Testis (tissue), 3 donors: ENCODE results near the gene SLC25A11. TPM values are rescaled to one million over a fixed set of nuclear protein-coding genes. Genes with fewer than 3 reads are reported as not detected.
"Not testable (repeated sequence)": the region's sequence is repeated elsewhere in the genome, so short reads cannot be mapped to it uniquely, and the experiment has no call there.

Experiments
- DNase-seq: peaks from one replicate; pipeline ENCODE4 v3.0.0-alpha.2; 2019
- H3K27ac ChIP-seq, 2 donors: fragments of 200-600 bp; sonication (generic); one replicate each; pipeline ENCODE4 v1.5.1; 2019
- H3K27me3 ChIP-seq: fragments of 200-600 bp; sonication (generic); one replicate; pipeline ENCODE4 v1.5.1; 2019
- H3K36me3 ChIP-seq: fragments of 200-600 bp; sonication (generic); one replicate; pipeline ENCODE4 v1.5.1; 2017; ENCODE audit warnings: low read depth; ENCODE audit errors: missing control alignments
- H3K4me1 ChIP-seq: fragments of 200-600 bp; sonication (generic); one replicate; pipeline ENCODE4 v1.5.1; 2019
- H3K4me3 ChIP-seq, 2 donors: fragments of 200-600 bp; sonication (generic); one replicate each; pipeline ENCODE4 v1.5.1; 2017 to 2019
- H3K9me3 ChIP-seq: fragments of 200-600 bp; sonication (generic); one replicate; pipeline ENCODE4 v1.5.1; 2017
- CTCF ChIP-seq, 3 experiments: fragments of 450-650 bp in 2 of 3; fragments of 200-600 bp in 1 of 3; sonication (generic) in 1 of 3; IDR thresholded peaks; one replicate each; pipeline ENCODE4 v1.5.1; 2016 to 2019; ENCODE audit warnings: antibody characterized with exemption in 3 of 3, mild to moderate bottlenecking in 2 of 3, moderate library complexity in 1 of 3
- POLR2A ChIP-seq: fragments of 450-650 bp; IDR thresholded peaks from one replicate; pipeline ENCODE4 v1.6.1; 2017; ENCODE audit warnings: antibody characterized with exemption, mild to moderate bottlenecking, moderate library complexity
- WGBS, 2 donors: methylation state at CpG; one replicate each; pipeline ENCODE4 v1.1.5; 2018; 5-methylcytosine and 5-hydroxymethylcytosine counted together
- intact Hi-C: fragments of 100-400 bp; cut with DNase I; formaldehyde crosslinking; loops from one replicate; pipeline ENCODE4 v1.15.1; 2023; ENCODE audit warnings: low total_unique reads
- polyA plus RNA-seq: library from polyadenylated mRNA; stranded (reverse); fragments of 350-450 nt; fragmentation: Illumina TruSeq; extraction: RNeasy Lipid Tissue Mini Kit (QIAGEN cat#74804); gene quantifications from one replicate; pipeline ENCODE4 v1.2.3, GENCODE V29; 2014; ENCODE audit warnings: low read depth, low replicate concordance; ENCODE audit not compliant: insufficient read depth
- total RNA-seq, 2 donors: library from RNA; depleted of rRNA; stranded (reverse); fragments of >200 nt; gene quantifications; one replicate each; pipeline ENCODE4 v1.2.3, GENCODE V29; 2016

Gene SLC25A11
- total and polyA plus RNA-seq, 3 donors from 2014 or later = 23.7 to 25.9 (median 24.3) TPM

- H3K9me3 ChIP-seq = no peaks in the 10 kb centered on the region
These were observed 30.9 kb downstream of the SLC25A11 start for GRCh38 chr17:4908711-4909496.

DNA sequence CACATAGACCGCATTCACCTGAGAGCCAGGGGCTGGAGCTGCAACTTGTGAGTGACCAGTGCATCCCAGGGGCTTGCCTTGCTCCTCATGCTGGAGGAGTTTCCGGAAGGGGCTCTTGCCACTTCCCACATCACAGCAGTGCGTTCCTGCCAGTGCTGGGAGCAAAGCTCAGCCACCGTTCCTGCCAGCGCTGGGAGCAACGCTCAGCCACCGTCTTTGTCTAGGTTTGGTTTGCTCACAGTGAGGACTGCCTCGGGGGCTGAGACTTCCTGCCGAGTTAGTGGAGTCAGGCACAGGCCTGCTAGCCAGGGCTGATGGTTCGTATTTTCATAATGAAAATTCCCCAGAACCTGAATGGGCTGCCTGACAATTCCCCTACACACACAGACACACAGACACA lies 31.5 kb downstream of the SLC25A11 start:
- Histone ChIP-seq H3K4me1 (peaks cover 7% of the 10 kb centered on the region), H3K36me3 (no peaks in the 10 kb centered on the region), H3K4me3 (no peak overlapping the region), H3K27ac (no peak overlapping the region), H3K27me3 (no peaks in the 10 kb centered on the region), H3K9me3 (no peaks in the 10 kb centered on the region)
- TF ChIP-seq CTCF (IDR thresholded peaks at IDR 0.05) = no peak
- TF ChIP-seq POLR2A = no peak
- DNase-seq = no peak
- intact Hi-C loops = no loop called here
- WGBS, 2 donors = 57 to 90% methylated on average over 2 to 10 of the region's 10 CpGs

More at GRCh38 chr17:4908711-4909496, 30.9 kb downstream of the SLC25A11 start:
- peak overlapping the region in 1 of 2 donors; percentile 55 for H3K27ac ChIP-seq
- no peaks in the 10 kb centered on the region for H3K27me3 ChIP-seq
- H3K4me3 ChIP-seq = no peak overlapping the region
- TF ChIP-seq CTCF (IDR thresholded peaks at IDR 0.05) (peak; percentile 57 to 87 (median 82)), POLR2A (no peak)
- intact Hi-C loops = no loop called here
- 17 to 46% methylated on average over 16 to 20 of the region's 20 CpGs for WGBS, 2 donors
- H3K36me3 ChIP-seq = no peaks in the 10 kb centered on the region
- DNase-seq = peak; percentile 91
- H3K4me1 ChIP-seq = peaks cover 7% of the 10 kb centered on the region

GRCh38 chr17:4906642-4907041 lies 33.2 kb downstream of the SLC25A11 start:
- H3K4me3 ChIP-seq, H3K9me3 ChIP-seq, H3K27me3 ChIP-seq, H3K36me3 ChIP-seq, H3K27ac ChIP-seq, DNase-seq, intact Hi-C loops: not testable (repeated sequence)
- H3K4me1 ChIP-seq = peaks cover 12% of the 10 kb centered on the region

DNA sequence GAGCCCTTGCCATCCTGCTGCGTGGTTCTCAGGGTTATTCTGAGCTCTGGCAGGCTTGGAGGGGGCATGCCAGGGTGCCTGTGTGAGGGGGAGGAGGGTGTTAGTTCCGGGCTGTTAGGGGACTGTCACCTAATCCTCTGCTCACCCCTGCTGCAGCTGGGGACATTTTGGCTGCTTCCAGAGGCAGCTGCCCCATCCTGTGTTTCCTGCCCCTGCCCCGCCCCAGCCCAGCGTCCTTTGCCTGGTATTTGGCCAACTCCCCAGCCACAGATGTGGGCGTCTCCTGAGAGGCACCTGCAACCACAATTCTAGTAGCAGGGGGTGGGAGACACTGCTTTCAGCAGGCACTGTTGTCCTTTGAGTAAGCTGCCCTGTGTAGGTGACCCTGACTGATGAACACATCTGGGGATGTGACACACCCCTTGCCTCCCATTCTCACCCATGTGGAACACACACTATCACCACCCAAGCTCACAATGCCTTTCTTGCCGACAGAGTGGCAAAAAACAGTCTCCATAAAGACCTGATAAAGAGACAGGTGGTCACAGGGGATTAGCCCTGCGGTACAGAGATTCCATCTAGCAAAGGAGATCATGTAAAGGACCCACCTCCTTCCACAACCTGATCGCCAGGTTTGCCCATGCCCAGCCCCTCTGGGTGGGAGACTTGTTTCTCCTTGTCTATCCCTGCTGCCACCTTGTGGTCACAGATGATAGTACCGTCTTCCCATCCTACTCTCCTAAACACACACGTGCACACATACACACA lies 36.6 kb downstream of the SLC25A11 start, which contains the start of gene CHRNE:
CHRNE (minus strand) TSS at position 48 of the 768 bp plus-strand sequence; CDS start at position 13, 35 bp downstream.
- DNase-seq = peak; percentile 93
- Histone ChIP-seq H3K4me3 (peak within 1 kb of the TSS; percentile 20 to 42), H3K27me3 (no peaks in the 10 kb centered on the region), H3K36me3 (no peaks in the 10 kb centered on the region), H3K9me3 (no peaks in the 10 kb centered on the region), H3K27ac (no peak within 1 kb of the TSS), H3K4me1 (peaks cover 8% of the 10 kb centered on the region)
- intact Hi-C loops = no loop called here
- TF ChIP-seq POLR2A (no peak), CTCF (IDR thresholded peaks at IDR 0.05) (peak; percentile 57 to 82 (median 80))
- 29 to 31% methylated on average over 10 of the region's 10 CpGs for WGBS, 2 donors

- intact Hi-C loops = no loop called here
- 33 to 39% methylated on average over 8 of the region's 8 CpGs for WGBS, 2 donors
- TF ChIP-seq POLR2A (no peak), CTCF (IDR thresholded peaks at IDR 0.05) (no peak)
- no peaks in the 10 kb centered on the region for H3K36me3 ChIP-seq
- no peak overlapping the region for H3K27ac ChIP-seq
- H3K4me3 ChIP-seq = no peak overlapping the region
- peaks cover 8% of the 10 kb centered on the region for H3K4me1 ChIP-seq
- no peaks in the 10 kb centered on the region for H3K9me3 ChIP-seq
- H3K27me3 ChIP-seq = no peaks in the 10 kb centered on the region
- DNase-seq = no peak
These were observed 37.3 kb downstream of the SLC25A11 start for GRCh38 chr17:4902540-4902939.
